GM21528 (cell line): ENCODE results near the gene CLASP1.
"Not testable (repeated sequence)": the region's sequence is repeated elsewhere in the genome, so short reads cannot be mapped to it uniquely, and the experiment has no call there.

Experiments used
- ATAC-seq: cut with Tn5 transposase; IDR thresholded peaks from one replicate; pipeline ENCODE4 v1.9.1; 2021; ENCODE audit warnings: mild to moderate bottlenecking, moderate library complexity; ENCODE audit not compliant: unreplicated experiment, low FRiP score

The CLASP1 gene

GRCh38 chr2:121649149-121649595, at the start of gene CLASP1:
Gene CLASP1 (minus strand): TSS chr2:121649462. CDS start chr2:121605895, 43,567 bp downstream.
- peak; percentile 43 for ATAC-seq

- ATAC-seq = no peak
Observed at GRCh38 chr2:121698318-121698930, 49.2 kb upstream of the CLASP1 start.

GRCh38 chr2:121697108-121697631, 47.9 kb upstream of the CLASP1 start:
- ATAC-seq = no peak

- no peak for ATAC-seq
Observed at GRCh38 chr2:121696410-121696930, 47.2 kb upstream of the CLASP1 start.

- ATAC-seq = no peak
Observed at GRCh38 chr2:121695171-121695451, 45.8 kb upstream of the CLASP1 start.

GRCh38 chr2:121694398-121695170, 45.3 kb upstream of the CLASP1 start:
- no peak for ATAC-seq

- not testable (repeated sequence) for ATAC-seq
Observed at GRCh38 chr2:121690572-121690971, 41.3 kb upstream of the CLASP1 start.

GRCh38 chr2:121690095-121690494, 40.8 kb upstream of the CLASP1 start:
- no peak for ATAC-seq

GRCh38 chr2:121689356-121689755, 40.1 kb upstream of the CLASP1 start:
- no peak for ATAC-seq

- no peak for ATAC-seq
Observed at GRCh38 chr2:121688820-121689219, 39.6 kb upstream of the CLASP1 start.

GRCh38 chr2:121686902-121687301, 37.6 kb upstream of the CLASP1 start:
- ATAC-seq = no peak

GRCh38 chr2:121686218-121686617, 37.0 kb upstream of the CLASP1 start:
- no peak for ATAC-seq

- ATAC-seq = no peak
Observed at GRCh38 chr2:121682396-121683298, 33.4 kb upstream of the CLASP1 start.

GRCh38 chr2:121677855-121678254, 28.6 kb upstream of the CLASP1 start:
- no peak for ATAC-seq

GRCh38 chr2:121671621-121672020, 22.4 kb upstream of the CLASP1 start:
- not testable (repeated sequence) for ATAC-seq

GRCh38 chr2:121670181-121670580, 20.9 kb upstream of the CLASP1 start:
- no peak for ATAC-seq

GRCh38 chr2:121667618-121668017, 18.4 kb upstream of the CLASP1 start:
- ATAC-seq = no peak

- ATAC-seq = no peak
Observed at GRCh38 chr2:121666042-121666441, 16.8 kb upstream of the CLASP1 start.

GRCh38 chr2:121665504-121665903, 16.2 kb upstream of the CLASP1 start:
- no peak for ATAC-seq

- no peak for ATAC-seq
Observed at GRCh38 chr2:121664713-121665112, 15.5 kb upstream of the CLASP1 start.

- no peak for ATAC-seq
Observed at GRCh38 chr2:121664086-121664485, 14.8 kb upstream of the CLASP1 start.
